ENCODE data around the gene PNMA6E. TPM values are rescaled to one million over a fixed set of nuclear protein-coding genes. Genes with fewer than 3 reads are reported as not detected.
"Not testable (repeated sequence)": the region's sequence is repeated elsewhere in the genome, so short reads cannot be mapped to it uniquely, and the experiment has no call there.

The PNMA6E gene
- polyA plus RNA-seq, 3 donors: not detected

DNA sequence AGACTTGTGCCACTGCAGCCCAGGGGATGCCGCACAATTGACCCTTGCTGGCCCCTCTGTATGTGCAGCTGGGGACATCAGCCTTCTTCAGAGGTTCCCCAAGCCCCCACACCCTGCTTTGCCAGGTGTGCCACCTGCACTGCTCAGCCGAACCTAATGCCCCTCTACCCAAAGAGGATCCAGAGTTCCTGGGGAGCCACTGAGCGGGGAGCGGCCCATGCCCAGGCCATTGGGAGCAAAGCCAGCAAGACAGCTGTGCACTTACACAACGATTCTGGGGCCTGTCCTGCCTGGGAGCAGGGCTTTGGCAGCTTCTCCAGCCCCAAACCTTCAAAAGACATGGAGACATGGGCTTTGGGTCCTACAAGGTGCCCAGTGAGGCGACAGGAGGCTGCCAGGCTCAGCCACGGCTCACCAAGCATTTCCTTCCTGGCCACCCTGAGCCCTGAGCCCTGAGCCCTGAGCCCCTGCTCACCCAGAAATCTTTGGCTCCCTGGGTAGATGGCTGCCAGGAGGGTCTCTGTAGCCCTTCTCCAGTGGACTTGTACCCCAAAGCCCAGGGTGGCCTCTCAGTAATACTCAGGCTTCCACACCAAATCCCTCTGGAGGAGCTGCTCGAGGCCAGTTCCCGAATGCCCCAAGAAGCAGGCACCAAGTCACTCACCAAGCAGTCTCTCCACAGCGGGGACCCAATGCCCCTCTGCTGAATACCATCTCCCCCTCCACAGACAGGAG lies 13.0 kb downstream of the PNMA6E start:
- DNase-seq (ENCODE audit: low read depth in 3 of 3, low spot score in 2 of 3): no peak

DNA sequence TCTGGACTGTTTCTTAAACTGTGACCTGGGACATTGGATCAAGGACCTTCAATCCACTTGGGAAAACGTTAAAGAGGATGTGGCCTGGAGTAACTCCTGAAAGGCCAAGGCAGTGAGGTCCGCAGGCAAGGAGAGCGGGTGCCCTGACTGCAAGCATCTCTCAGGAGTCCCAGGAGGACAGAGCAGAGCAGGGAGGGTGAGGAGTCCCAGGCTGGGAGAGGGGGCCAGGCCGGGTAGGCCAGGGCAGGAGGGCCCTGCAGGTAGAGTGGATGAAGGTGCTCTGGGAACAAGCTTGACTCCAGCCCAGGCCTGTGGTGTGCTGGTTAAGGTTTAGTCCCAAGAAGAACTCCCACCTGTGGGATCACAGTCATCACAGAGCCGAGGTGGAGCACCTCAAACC lies 13.8 kb downstream of the PNMA6E start:
- no peak for DNase-seq (ENCODE audit: low read depth in 3 of 3, low spot score in 2 of 3)

DNA sequence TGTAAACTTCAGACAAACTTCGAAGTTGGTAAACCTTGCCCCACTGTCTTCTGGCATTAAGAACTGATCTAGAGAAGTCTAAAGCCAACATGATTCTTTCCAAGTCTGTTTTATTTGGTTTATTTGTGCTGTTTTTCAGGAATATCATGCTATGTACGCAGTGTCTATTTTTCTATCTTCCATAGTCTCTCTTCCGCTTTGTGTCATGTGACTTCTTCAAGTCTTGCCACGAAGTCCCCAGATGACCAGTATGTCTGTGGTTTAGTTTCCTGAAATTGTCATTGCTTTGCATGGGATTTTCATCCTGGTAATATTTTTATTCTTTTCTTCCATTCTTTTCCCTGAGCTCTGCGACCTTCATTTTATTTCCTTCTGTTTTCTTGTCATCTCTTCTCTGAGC lies 15.1 kb downstream of the PNMA6E start:
- no peak for DNase-seq (ENCODE audit: low read depth in 3 of 3, low spot score in 2 of 3)

DNA sequence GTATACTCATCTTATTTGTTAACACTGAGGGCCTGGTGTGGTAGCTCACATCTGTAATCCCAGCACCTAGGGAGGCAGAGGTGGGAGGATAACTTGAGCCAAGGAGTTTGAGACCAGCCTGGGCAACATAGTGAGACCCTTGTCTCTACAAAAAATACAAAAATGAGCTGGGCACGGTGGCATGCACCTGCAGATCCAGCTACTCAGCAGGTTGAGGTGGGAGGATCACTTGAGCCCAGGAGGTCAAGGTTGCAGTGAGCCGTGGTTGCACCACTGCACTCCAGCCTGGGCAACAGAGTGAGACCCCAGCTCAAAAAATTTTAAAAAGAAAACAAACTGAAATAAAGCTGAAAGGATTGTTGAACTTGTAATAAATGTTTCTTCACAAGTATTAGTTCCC lies 16.2 kb downstream of the PNMA6E start:
- DNase-seq (ENCODE audit: low read depth in 3 of 3, low spot score in 2 of 3): not testable (repeated sequence)

DNA sequence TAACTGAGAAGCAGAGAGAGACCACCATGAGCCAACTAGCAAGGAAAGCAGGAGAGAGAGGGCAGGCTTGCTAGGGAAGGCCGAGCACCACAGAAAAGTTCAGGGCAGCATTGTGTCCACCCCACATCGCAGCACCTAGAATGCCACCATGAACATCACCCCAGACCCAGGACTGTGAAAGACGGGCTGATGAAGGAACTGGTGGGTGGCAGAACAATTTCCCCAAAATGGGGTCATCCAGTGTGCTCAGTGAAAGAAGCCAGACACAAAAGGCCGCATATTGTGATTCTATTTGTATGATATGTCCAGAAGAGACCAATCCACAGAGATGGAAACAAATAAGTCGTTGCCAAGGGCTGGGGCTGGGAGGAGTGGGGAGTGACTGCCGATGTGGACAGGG lies 16.8 kb downstream of the PNMA6E start:
- no peak for DNase-seq (ENCODE audit: low read depth in 3 of 3, low spot score in 2 of 3)

DNA sequence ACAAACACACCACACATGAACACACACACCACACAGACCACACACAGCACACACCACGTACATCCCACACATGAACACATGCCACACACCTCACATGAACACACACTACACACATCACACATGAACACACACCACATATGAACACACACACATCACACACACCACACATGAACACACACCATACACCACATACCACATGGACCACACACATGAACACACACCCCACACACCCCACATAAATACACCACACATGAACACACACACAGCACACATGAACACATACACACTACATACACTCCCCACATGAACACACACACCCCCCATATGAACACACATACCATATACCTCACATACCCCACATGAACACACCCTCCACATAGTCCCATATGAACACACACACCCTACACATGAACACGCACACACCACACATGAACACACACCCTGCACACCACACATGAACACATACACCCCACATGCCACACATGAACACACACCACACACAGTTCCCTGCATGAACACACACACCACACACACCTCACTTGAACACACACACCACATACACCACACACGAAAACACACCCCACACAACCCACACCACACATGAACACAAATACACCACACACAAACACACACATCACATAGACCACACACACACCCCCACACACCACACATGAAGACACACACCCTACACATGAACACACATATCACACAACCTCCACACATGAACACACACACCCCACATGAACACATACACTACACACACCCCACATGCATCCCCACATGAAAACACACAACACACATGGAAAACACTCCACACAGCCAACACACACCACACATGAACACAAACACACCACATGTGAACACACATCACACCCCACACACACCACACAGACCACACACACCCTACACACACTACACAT lies 18.3 kb downstream of the PNMA6E start:
- DNase-seq (ENCODE audit: low read depth in 3 of 3, low spot score in 2 of 3): no peak

DNA sequence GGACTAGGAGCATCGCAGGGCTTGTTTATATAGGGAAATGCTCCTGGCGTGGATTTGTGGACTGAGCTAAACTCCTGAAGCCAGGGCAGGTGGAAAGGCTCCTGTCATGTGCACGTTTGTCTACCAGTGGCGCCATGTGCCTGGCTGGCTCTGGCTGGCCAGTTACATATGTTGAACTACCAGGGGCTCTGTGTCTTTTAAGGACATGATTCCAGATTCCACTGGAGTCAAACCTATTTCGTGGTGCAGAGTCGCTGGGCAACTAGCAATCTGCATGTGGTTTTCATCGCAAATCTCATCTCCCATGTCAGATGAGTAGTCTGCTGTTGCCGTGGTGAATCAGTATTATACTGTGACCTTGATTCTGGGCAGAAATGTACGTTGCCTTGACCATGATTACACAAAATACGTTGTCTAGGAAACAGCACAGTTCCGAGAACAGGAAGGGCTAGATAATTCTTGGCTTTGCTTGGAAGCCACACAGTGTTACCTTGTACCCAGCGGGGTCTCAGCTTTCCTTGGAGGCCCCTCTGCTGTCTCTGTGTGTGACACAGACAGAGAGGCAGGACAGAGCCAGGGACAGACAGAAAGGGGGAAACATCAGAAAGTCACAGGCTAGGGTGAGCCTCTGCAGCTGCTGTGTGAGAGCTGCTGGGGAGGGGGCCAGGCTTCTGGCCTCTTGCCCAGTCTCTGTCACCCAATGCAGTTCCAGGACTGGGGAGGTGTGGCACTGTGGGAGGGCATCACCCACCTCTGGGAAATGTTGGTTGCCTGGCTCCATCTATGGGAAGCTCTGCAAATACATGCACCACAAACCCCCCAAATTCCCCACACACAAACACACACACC lies 19.2 kb downstream of the PNMA6E start:
- peak in 2 of 3 donors; percentile 60 to 65 for DNase-seq (ENCODE audit: low read depth in 3 of 3, low spot score in 2 of 3)

DNA sequence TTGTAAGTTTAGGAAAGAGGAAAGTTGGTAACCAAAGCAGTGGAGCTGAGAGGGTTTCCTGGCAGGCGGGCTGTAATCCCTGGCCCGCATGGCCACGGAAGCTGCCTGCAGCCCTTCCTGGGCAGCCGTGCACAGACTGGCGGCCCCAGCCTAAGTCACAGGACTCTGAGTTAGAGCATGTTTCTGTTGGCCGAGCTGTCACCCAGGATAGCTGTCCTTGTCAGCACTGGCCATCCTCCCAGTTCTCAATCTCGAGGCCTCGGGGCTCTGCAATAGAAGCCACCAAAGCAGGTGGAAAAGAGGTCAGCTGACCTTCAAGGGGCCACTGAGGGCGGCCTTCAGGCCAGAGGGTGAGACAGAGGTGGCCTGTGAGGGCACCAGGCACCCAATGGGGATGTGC lies 20.5 kb downstream of the PNMA6E start:
- DNase-seq (ENCODE audit: low read depth in 3 of 3, low spot score in 2 of 3): no peak

DNA sequence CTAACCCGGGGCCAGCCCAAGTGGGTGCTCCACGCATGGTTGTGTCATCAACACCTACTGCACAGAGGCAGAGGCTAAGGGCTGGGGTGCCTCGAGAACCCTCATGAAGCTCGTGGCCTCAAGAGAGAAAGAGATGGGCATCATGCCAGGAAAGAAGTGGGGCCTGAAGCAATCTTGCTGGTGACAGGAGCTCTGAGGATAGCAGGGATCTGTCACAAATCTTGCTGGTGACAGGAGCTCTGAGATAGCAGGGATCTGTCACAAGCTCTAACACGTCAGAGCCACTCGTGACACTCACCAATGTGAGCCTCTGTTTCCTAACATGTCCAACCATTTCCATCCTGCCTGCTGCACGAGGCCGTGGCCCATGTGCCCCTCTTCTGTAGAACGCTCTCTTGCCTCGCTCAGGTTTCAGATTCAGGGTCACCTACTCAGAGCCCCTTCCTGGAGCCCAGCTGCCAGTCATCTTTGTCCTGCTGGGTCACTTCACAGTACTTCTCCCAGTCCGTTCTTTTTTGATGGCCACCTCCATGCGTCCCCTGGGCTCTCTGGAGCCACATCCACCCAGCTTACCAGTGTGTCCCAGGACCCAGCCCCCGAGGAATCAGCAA lies 21.1 kb downstream of the PNMA6E start:
- DNase-seq (ENCODE audit: low read depth in 3 of 3, low spot score in 2 of 3): no peak

DNA sequence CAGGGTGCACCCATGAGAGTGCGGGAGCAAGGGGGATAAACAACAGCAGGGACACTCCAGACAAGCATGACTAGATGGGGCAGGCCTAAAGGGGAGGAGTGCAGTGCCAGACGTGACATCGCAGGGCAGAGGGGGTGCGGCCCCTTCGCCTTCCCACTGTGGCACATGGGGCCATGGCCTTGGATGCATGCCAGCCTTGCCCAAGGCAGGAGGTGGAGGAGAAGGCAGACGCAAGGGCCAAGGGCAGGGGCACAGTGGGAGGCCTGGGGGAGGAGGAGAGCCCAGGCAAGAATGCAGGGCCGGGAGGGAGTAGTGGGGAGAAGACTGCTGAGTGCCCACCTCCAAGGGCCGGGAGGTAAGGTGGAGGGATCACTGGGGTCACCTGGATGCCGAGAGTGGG lies 21.6 kb downstream of the PNMA6E start:
- DNase-seq (ENCODE audit: low read depth in 3 of 3, low spot score in 2 of 3): no peak

DNA sequence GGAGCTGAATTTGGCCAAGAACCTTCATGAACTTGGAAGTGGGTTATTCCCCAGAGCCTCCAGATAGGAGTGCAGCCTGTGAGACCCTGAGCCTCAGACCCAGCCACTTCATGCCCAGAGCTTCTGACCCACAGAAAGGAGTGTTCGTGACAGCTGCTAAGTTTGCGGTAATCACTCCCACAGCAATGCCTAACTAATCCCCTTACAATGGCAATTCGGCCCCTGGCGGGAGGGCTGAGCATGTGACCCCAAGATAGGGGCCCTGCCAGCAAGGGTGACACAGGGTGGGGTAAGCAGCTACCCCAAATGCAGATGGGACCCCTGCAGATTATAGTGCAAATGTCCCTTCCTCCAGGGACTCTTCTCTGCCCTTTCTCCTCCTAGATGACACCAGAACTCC lies 22.5 kb downstream of the PNMA6E start:
- DNase-seq (ENCODE audit: low read depth in 3 of 3, low spot score in 2 of 3): no peak

DNA sequence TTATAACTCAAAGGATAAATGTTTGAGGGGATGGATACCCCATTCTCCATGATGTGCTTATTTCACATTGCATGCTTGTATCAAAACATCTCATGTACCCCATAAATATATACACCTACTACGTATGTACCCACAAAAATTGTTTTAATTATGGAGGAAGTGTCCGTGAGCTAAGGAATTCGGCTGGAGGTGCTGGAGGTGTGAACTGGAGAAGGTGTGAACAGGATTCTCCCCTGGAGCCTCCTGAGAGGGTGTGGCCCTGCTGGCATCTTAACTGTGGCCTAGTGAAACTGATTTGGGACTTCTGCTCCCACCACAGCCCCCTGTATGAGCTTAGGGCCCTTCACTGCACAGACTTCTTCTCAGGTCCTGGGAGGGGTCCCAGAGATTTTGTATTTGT lies 23.4 kb downstream of the PNMA6E start:
- no peak for DNase-seq (ENCODE audit: low read depth in 3 of 3, low spot score in 2 of 3)

DNA sequence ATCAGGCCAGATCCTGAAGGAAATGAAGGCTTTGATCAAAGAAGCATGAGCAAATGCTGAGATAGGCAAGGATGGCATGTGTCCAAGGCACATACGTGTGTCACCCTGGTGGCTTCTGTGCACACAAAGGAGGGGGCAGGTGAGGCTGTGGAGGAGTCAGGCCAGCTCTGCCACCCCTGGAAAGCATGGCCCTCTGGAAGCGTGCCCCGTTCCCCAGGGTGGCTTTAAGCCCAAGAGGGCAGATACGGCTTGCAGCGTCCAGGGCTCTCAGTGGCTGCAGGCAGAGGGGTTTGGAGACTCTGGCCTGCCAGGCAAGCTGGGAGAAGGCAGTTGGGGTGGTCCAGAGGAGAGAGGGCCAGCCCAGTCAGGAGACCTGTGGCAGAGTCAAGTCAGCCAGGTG lies 25.6 kb downstream of the PNMA6E start:
- no peak for DNase-seq (ENCODE audit: low read depth in 3 of 3, low spot score in 2 of 3)

DNA sequence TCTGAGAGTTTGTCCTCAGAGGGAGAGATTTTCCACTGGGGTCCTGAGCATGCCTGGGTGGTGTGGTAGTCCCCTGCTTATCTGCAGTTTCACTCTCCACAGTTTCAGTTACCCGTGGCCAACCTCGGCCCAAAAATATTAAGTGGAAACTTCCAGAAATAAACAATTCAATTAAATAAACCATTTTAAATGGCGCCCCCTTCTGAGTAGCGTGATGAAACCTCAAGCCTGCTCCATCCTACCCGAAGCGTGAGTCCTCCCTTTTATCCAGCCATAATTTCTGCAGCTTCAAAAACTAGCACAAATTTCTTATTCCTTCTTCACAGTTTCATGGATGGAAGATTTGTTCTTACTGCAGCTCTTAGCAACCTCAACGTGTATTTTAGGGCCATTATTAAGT lies 26.7 kb downstream of the PNMA6E start:
- no peak for DNase-seq (ENCODE audit: low read depth in 3 of 3, low spot score in 2 of 3)

DNA sequence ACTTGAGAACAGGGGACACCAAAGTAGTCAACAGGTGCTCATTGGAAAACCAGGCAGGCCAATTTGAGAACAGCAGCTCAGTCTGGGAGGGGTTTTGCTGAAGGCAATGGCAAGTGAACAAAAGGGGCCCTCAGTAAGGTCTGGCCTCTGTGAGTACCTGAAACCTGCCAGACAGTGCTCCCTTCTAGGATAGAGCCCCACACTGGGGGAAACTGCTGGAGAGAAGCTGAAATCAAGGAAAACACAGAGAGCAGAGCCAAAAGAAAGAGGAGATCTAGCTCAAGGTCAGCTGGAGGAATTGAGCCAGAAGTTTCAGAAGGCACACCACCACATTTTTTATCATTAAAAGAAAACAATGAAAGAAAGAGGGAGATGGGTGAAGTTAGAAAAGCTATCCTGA lies 28.2 kb downstream of the PNMA6E start:
- no peak for DNase-seq (ENCODE audit: low read depth in 3 of 3, low spot score in 2 of 3)

DNA sequence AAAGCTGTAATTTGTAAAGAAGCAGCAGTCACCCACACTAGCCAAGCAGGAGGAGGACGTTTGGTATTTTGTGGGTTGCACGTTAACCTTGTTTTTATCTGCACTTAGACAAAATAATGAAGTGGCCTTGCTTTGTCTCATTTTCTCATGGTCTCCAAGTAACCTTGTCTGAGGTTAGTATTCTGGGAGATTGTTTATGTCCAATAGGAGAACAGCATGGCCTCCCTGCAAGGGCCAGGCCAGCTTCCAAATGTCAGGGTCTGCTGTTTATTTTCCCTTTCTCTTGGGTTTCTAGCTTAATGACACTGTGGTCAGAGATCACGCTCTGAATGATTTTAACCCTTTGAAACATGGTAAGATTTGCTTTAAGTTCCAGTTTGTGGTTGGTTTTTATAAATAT lies 29.9 kb downstream of the PNMA6E start:
- DNase-seq (ENCODE audit: low read depth in 3 of 3, low spot score in 2 of 3): no peak

DNA sequence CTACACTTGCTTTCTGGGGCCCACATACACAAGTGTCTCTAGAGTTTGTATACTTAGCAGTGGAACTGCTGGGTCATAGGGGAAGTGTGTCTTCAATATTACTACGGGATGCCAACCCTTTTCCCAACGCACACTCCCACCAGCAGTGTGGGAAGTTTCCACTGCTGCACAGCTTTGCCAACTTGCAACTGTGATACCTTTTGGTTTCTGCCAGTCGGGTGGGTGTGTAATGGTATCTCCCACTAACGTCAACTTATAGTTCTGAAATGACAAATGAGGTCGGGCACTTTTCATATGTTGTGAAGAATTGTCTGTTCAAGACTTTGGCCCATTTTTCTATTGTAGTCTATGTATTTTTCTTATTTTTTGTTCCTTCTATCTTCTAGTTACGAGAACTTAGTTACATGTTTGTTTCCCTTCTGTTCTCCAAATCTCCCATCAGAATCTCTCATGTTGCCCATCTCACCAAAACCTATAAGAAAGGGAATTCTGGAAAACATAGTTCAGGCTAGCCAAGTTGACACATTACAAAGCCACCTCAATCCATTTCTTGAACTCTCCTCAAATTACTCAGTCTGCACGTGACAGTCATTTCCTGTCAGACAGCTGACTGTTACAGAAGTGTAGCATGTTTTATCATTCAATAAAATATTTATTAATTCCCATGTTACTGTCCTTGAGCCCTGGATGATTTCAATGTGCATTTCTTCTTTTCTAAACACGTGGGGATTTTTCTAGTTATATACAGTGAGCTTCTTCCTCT lies 30.7 kb downstream of the PNMA6E start:
- DNase-seq (ENCODE audit: low read depth in 3 of 3, low spot score in 2 of 3): no peak

DNA sequence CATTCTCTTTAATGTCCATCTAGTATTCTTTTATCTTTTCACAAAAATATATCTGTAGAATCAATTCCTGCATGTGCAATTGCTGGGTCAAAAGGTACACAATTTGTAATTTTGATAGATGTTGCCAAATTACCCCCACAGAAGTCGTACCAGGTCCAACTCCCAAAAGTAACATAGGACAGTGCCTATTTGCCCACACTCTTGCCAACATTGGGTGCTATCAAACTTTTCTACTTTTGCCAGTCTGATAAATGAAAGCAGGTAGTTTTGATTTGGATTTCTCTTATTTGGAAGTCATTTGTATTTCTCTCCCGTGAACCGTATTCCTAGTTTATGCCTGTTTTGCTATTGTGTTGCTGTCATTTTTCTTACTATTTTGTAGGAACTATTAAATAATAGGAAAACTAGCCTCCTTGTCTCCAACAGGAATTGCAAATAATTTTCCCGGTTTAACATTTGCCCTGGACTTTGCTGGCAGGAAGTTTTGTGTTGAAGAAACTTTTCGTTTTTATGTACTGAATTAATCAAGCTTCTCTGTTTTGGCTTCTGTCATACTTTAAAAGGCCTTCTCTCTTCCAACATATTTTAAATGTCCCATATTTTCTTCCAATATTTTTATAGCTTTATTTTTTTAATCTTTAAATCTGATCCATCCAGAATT lies 34.1 kb downstream of the PNMA6E start:
- no peak for DNase-seq (ENCODE audit: low read depth in 3 of 3, low spot score in 2 of 3)

DNA sequence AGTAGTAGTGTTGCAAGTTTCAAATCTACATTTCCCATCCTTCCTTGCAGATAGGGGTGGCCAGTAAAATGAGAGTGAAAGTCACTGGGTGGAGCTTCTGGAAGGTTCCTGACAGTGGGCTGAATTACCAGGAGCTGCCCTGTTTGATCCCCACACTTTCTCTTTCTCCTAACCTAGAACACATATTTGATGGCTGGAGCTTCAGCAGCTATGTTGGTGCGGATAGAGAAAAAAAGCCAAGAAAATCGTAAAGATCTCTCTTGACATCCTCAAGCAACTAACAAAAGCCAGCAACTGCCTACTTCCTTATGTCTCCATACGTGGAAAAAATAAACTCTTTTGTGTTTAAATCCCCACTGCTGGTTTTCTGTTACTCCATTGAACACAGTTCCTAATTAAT lies 35.0 kb downstream of the PNMA6E start:
- no peak for DNase-seq (ENCODE audit: low read depth in 3 of 3, low spot score in 2 of 3)
